ENCODE measurements around the gene RHBDF2. TPM values are rescaled to one million over a fixed set of nuclear protein-coding genes. Genes with fewer than 3 reads are reported as not detected.

The RHBDF2 gene
- total RNA-seq, 1 donor from 2014 or later = 47.8 TPM

- no peak for TF ChIP-seq CTCF (IDR thresholded peaks at IDR 0.05)
- no peak for ATAC-seq
- Histone ChIP-seq H3K27ac (peak within 1 kb of the TSS; percentile 73), H3K36me3 (no peaks in the 10 kb centered on the region), H3K27me3 (ENCODE audit: low read depth) (peaks cover 22% of the 10 kb centered on the region), H3K4me1 (peaks cover 79% of the 10 kb centered on the region), H3K4me3 (peak within 1 kb of the TSS; percentile 58), H3K9me3 (no peaks in the 10 kb centered on the region)
- peak; percentile 43 for DNase-seq
- intact Hi-C loops (cut with DNase I) = no loop called here
These were observed 38.5 kb upstream of the RHBDF2 start, which contains the start of gene PRCD for GRCh38 chr17:76539631-76540271. Gene PRCD (plus strand): TSS chr17:76540044. CDS start chr17:76540142, 98 bp downstream.

- H3K9me3 ChIP-seq = no peaks in the 10 kb centered on the region
- TF ChIP-seq CTCF (IDR thresholded peaks at IDR 0.05) = no peak
- ATAC-seq (no peak), DNase-seq (peak; percentile 27)
- intact Hi-C loops (cut with DNase I) = no loop called here
- H3K27me3 ChIP-seq (ENCODE audit: low read depth) = peaks cover 22% of the 10 kb centered on the region
- H3K36me3 ChIP-seq = no peaks in the 10 kb centered on the region
- H3K4me1 ChIP-seq = peaks cover 72% of the 10 kb centered on the region
- peak overlapping the region; percentile 58 for H3K4me3 ChIP-seq
- H3K27ac ChIP-seq = peak overlapping the region; percentile 73
These were observed 37.8 kb upstream of the RHBDF2 start for GRCh38 chr17:76538941-76539570.

- intact Hi-C loops (cut with DNase I) = no loop called here
- Histone ChIP-seq H3K4me1 (peaks cover 66% of the 10 kb centered on the region), H3K4me3 (peak overlapping the region; percentile 58), H3K36me3 (no peaks in the 10 kb centered on the region), H3K9me3 (no peaks in the 10 kb centered on the region), H3K27me3 (ENCODE audit: low read depth) (peaks cover 22% of the 10 kb centered on the region), H3K27ac (peak overlapping the region; percentile 73)
- ATAC-seq = no peak
- TF ChIP-seq CTCF (IDR thresholded peaks at IDR 0.05) = no peak
- DNase-seq = peak; percentile 59
These were observed 37.2 kb upstream of the RHBDF2 start for GRCh38 chr17:76538281-76538931.

- Histone ChIP-seq H3K9me3 (no peaks in the 10 kb centered on the region), H3K4me1 (peaks cover 60% of the 10 kb centered on the region), H3K36me3 (no peaks in the 10 kb centered on the region), H3K27me3 (ENCODE audit: low read depth) (peaks cover 22% of the 10 kb centered on the region), H3K4me3 (peak within 1 kb of the TSS; percentile 58), H3K27ac (peak within 1 kb of the TSS; percentile 73)
- peak in 1 of 2 donors; percentile 39 for ATAC-seq
- DNase-seq = peak; percentile 59
- TF ChIP-seq CTCF (IDR thresholded peaks at IDR 0.05) = no peak
- intact Hi-C loops (cut with DNase I) = no loop called here
These were observed 36.5 kb upstream of the RHBDF2 start, which contains the start of gene CYGB for GRCh38 chr17:76537578-76538280. Gene CYGB (minus strand): TSS chr17:76537709. CDS start chr17:76537542, 167 bp downstream.

GRCh38 chr17:76537288-76537577 is 36.0 kb upstream of the RHBDF2 start:
- H3K27ac ChIP-seq = peak overlapping the region; percentile 68
- DNase-seq (no peak), ATAC-seq (peak; percentile 6 to 20)
- no peak for TF ChIP-seq CTCF (IDR thresholded peaks at IDR 0.05)
- no peaks in the 10 kb centered on the region for H3K36me3 ChIP-seq
- intact Hi-C loops (cut with DNase I) = no loop called here
- peaks cover 62% of the 10 kb centered on the region for H3K4me1 ChIP-seq
- peaks cover 22% of the 10 kb centered on the region for H3K27me3 ChIP-seq (ENCODE audit: low read depth)
- H3K4me3 ChIP-seq = peak overlapping the region; percentile 58
- no peaks in the 10 kb centered on the region for H3K9me3 ChIP-seq

Measured in lower lobe of right lung (tissue), 2 donors.